Measurements from ENCODE around the gene CYTH3. TPM values are rescaled to one million over a fixed set of nuclear protein-coding genes. Genes with fewer than 3 reads are reported as not detected.

The CYTH3 gene
- total RNA-seq, 1 donor from 2014 or later = 46.0 TPM

DNA sequence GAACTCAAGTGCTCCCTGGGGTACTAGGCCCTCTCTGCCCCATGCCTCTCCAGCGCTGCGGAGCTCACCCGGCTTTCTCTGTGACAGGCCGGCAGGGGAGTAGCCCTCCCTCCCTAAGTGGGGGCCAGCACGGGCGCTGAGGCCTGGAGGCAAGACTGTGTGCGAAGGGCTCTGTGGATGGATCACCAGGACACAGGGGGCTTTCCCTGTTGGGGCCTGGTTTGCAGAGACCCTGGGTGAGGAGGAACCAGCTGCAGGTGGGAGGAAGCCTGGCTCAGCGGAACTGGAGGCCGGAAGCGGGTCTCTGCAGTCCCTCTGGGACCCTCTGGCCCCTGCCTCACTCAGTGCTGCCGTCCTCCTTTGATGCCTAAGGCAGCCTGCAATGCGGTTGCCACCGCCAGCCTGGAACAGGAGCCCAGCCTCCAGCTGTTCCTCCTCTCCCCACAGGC is 106.0 kb downstream of the CYTH3 start:
- no peak for DNase-seq

DNA sequence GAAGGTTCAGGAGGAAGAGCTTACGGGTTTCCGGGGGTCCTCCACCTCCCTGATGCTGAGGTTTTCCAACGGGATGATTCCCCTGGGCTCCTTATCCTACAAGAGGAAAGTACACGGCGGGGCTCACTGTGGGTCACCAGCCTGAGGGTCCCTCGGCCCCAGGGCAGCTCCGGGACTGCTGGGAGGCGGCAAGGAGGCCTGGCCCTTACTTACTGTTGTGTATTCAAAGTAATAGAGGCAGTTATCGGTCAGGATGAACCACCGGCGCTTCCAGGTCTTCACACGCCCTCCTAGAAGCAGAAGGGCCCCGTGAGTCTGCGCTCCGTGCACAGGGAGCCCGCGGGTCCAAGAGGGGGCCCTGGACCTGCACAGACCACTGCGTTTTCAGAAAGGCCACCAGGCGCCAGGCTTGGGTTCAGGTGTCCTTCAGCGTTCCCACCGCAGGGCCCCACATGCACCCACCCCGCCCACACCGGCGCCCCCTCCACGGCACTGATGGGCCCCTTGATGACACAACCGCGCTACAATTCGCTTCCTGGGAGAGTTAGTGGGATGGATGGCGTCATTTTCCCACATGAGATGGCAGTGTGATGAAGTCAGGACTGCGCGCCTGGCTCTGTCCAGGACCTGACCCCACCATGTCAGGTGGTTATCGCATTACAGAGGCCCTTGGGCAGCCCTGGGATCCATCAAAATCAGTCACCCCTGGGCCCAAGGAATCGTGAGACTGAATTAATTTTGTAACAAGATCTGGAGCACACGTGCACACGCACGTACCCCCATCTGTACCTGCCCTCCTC is 106.7 kb downstream of the CYTH3 start:
- peak; percentile 29 for DNase-seq

DNA sequence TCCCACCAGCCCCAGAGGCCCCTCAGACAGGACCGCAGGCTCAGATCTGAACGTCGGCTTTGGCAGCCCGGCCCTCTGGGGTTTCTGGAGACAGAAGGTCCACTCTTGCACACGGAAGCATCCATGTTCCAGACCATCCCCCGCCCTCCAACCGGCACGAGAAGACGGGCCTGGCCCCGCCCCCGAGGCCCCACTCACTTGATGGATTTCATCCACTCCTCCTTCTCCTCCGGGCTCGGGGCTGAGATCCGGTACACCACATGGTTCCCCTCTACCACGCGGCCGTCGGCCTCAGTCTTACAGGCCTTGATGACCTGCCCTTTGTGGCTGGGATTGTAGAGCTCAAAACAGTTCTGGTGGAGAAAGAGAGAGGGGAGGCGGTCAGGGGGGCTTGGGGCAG is 107.3 kb downstream of the CYTH3 start:
- DNase-seq = no peak

DNA sequence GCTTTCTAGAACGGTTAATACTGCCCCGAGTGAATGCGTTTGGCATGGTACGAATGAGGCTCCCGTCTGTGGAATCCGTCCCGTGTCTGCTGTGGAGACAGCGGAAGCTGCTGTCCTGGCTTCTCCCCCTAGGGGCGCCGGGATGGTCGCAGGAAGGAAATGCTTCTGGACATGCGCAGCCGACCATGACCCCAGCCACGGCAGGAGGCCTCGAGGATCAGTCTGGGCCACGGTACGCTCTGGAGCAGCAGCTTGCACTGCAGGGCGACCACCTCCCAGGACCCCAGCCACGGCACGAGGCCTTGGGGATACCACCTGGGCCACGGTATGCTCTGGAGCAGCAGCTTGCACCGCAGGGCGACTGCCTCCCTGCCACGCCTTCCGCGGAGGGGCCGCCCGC is 107.9 kb downstream of the CYTH3 start:
- DNase-seq = no peak

DNA sequence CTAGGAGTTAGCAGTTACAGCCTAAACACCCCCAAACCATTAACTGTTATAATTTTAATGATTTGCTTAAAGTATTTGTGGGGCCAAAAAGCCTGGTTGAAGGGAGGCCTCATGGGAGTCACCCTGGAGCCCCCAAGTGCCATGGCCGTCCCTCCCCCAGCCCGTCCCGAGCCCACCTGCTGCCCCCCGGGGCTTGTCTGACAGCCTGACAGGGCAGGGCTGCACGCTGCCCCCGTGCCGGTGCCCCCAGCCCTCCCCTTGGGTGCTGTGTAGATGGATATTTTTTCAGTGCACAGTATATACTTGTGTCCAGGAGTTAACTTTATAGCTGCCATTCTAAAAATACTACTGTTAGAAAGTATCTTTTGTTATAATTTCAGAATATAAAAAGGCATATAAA is 108.4 kb downstream of the CYTH3 start:
- DNase-seq = no peak

DNA sequence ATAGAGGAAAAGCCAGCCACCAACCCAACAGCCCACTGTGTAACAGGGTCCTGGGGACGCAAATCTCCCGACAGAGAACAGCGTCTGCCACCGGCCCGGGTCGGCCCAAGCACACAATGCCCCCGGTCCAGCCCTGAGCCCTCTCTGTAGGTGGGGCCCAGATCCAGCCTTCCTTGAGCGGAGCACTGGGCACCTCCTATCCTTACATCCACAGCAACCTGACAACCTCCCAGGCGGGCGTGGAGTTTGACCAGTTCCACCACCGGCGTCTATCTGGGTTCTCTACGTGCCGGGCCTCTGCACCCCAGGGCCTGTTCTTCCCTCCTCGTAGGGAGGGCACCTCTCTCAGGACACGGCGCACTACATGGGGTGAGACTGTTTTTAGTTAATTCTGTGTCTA is 109.0 kb downstream of the CYTH3 start:
- DNase-seq = no peak

DNA sequence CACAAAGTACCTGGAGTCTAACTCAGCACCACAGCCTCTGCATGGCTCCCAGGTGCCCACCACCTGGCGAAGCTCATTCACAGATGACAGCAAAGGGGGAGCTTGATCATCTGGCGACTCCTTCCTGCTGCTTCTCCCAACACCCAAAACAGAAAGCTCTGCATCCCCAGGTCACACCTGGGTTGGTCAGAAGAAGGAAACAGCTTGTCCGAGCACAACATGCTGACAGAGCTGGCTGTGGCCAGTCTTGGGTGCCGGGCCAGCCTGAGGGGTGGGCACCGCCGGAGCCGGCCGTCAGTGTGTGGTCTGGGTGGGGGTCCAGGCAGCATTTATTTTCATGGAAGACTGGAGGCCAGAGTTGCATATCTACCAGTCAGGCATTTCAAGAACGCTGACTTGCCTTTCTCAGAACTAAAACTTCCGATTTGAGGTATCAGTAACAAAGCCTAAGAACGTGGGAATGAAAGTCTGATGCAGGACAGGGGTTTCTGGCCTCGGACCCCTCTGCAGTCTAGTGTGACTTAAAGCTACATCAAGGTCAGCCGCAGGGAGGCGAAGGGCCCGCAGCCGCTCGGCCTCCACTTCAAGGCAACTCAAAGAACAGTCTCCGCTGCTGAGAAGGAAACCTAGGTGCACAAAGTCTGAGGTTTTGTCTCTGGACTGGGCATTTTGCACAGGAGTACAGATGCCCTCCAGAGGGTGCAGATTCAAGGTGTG is 109.6 kb downstream of the CYTH3 start:
- DNase-seq = no peak

DNA sequence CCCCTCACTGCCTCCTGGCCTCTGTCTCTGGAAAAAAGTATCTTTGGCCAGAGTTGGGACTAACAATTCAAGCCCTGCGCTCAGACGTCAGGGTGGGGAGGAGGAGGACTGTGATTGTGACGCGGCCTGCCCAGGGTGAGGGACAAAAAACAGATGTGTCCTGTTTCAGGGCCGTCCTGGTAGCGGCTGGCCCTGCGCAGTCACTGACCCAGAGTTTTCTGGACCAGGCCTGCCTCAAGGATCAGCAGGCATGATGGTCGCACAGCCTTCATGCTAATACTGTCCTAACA is 110.1 kb downstream of the CYTH3 start:
- DNase-seq = peak; percentile 40

DNA sequence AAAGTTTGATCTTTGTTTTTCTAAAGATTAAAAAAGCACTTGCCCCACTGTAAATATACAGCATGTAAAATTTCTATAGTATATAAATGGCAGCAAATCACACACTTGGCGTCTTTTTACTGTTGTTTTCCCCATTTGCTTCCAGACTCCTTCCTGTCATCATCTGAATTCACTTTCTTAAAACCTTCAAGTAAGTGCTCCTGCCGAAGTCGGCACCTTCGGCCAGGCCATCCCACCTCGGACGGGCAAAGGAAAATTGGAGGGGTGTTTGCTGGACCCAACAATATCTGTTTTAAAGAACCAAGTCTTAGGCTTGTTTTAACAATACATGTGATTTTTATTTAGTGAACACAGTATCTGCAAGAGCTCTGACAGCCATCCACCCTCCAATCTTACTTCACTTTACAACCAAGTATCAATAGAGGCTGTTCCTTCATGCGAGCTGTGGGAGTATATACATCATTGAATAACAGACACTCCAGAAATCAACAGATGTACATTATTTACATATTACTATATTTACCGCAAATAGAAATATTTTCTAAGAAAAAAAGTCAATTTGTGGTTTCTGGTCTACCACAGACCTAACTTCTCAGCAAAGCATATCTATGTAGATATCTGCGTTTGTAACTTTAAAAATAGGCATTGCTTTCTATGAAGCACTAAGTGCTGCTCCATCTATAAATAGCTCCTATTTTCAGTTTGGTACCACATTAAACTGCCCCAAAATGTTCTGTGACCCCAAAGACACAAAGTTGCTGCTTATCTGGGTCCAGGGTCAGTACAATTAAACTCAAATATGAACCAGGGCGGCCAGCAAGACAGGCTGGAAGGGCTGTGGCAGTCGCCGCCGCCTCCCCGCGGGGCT is 110.7 kb downstream of the CYTH3 start:
- no peak for DNase-seq

DNA sequence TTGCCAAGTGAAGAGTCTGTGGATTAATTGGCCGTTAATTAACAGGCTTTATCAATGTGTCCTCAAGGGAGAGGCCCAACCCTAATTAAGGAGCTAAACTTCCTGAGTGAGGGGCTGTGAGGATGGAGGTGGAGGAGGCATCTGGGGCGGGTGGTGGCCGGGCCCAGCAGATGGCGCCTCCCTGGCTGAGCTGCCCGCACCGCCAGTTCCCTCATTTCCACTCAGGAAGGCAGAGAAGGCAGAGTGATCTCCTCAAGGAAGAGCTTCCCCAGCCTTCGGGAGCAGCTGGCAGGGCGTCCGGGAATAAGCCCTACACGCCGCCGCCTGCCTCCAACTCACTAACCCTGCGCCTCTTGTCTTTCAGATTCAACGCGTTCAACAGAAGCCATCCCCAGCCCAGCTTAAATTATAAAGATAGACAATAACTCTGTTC is 112.2 kb downstream of the CYTH3 start:
- peak; percentile 86 for DNase-seq

DNA sequence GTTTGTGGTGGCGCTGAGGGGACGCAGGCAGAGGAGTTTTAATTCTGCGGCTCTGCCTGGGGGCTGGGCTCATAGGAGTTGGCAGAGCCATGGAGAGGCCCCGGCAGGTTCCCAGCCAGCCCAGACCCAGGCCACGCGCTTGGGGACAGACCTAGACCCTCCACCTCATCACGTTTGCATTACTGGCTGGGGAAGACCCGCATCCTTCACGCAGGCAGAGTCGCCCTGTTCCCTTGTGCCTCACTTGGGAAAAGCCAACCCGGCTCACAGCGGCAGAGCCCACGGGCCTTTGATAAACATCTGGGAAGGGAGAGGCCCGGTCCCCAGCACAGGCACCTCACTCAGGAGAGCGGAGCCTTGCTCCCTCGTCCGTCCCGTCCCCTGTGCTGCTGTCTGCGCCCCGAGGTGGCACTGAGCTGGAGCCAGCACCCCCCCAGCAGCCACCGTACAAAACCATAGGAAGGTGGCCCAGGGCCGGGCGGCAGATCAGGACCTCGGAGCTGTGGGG is 112.8 kb downstream of the CYTH3 start:
- no peak for DNase-seq

DNA sequence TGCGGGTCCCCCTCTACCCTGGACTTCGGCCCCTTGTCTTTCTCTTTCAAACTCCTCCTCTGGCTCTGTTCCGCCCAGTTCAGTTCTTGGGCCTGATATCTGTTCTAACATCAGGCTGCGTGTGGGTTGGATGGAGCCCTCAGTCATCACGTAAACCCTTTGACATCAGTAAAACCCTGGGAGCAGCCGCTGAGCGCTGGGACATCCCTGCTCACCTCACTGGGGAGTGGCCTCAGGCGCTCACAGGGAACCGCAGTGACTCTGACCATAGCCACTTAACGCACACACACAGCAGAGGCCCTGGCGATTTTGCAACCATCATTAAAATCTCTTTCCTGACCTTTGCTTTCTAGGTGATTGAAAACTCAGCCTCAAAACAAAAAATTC is 113.3 kb downstream of the CYTH3 start:
- DNase-seq = no peak

DNA sequence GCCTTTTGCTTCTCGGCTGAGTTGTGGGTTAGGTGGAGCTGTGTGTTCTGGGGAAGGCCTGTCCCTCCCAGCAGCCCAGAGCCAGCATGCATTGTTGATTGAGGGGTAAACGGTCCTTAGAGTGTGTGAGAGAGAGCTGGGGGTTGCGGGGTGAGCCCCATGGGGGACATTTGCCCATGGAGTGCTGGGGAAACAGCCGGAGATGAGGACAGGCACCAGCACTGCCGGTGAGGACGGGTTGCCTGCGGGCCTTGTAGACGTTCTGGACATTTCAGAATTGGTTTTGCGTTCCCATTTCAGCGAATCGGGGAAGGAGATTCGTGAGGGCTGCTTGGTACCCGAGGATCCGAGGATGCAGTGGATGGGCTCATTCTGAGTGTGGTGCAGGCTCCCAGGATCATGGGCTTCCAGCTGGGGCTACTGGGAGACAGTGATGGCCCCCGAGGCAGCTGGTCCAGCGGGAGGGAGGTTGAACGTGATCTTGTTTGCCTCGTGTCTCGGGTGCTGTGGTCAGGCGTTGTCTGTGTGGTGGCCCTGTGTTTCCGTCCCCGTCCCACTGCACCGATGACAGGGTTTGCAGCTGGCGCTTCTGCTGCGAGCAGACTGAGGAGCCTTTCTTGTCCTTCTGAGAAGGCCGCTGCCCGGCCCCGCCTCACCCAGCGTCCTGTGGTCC is 113.9 kb downstream of the CYTH3 start:
- no peak for DNase-seq

DNA sequence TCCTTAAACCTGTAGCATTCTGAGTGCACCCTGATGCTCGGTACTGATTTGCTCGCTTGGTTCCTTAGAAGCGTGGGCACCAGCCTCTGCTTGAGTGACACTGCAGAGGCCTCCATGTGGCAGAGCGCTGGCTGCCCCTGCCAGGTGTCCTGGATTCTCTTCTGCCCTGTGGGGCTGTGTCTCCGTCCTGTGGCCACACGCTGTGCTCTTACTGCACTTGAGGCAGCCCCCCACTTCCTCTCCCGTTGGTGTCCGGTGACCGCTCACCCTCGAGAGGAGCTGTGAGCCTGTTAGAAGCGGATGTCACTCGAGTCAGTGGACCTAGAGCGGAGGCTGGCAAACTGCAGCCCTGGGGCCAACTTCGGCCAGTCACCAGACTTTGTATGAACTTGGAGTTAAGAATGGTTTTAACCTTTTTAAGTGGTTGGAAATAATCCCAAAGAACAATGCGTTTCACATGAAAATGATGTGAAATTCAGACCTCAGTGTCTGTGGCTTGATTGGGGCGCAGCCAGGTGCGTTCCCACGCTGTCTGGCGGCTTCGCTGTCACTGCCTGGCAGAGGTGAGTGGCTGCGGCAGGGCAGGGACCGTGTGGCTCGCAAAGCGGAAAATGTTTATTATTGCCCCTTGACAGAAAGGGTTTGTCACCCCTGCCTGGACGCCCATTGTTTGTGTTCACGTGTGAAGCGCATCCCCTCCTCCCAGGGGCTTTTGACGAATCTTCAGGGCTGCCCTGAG is 114.6 kb downstream of the CYTH3 start:
- no peak for DNase-seq

DNA sequence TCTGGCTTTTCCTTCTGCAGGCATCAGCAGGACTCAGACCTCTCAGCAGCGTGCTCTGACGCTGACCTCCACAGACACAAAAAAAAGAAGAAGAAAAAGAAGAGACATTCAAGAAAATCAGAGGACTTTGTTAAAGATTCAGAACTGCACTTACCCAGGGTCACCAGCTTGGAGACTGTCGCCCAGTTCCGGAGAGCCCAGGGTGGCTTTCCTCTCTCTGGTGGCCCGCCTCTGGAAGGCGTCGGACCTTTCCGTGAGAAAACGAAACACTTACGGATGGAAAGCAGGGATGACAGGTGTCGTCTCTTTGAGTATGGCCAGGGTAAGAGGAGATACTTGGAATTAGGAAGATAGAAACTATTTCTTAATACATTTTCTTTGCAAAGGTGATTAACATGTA is 115.7 kb downstream of the CYTH3 start:
- DNase-seq = no peak

DNA sequence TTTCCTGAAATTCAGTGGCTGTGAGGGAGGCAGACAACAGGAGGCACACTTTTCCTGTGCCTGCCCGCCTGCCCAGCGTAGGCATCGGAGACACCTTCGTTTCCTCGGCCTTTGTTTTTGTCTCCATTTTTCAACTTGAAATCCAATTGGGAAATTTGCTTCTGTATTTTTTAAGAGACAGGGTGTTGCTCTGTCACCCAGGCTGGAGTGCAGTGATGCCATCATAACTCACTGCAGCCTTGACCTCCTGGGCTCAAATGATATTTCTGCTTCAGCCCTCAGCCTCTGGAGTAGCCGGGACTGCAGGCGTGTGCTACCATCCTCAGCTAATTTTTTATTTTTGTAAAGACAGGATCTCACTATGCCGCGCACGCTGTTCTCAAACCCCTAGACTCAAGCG is 116.8 kb downstream of the CYTH3 start:
- DNase-seq = no peak

DNA sequence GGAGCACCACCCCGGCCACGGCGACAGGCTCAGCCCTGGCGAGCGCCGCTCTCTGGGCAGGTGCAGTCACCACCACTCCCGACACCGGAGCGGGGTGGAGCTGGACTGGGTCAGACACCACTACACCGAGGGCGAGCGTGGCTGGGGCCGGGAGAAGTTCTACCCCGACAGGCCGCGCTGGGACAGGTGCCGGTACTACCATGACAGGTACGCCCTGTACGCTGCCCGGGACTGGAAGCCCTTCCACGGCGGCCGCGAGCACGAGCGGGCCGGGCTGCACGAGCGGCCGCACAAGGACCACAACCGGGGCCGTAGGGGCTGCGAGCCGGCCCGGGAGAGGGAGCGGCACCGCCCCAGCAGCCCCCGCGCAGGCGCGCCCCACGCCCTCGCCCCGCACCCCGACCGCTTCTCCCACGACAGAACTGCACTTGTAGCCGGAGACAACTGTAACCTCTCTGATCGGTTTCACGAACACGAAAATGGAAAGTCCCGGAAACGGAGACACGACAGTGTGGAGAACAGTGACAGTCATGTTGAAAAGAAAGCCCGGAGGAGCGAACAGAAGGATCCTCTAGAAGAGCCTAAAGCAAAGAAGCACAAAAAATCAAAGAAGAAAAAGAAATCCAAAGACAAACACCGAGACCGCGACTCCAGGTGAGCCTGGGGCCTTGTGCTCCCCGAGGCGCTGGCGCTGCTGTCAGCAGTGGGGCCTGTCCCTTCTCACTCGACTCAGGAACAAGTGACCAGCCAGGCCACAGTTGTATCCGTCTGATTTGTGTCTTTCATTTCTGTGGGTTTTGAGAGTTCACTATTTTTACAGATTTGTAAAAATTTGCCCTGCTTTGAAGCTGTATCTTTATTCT is 117.7 kb downstream of the CYTH3 start:
- DNase-seq = no peak

DNA sequence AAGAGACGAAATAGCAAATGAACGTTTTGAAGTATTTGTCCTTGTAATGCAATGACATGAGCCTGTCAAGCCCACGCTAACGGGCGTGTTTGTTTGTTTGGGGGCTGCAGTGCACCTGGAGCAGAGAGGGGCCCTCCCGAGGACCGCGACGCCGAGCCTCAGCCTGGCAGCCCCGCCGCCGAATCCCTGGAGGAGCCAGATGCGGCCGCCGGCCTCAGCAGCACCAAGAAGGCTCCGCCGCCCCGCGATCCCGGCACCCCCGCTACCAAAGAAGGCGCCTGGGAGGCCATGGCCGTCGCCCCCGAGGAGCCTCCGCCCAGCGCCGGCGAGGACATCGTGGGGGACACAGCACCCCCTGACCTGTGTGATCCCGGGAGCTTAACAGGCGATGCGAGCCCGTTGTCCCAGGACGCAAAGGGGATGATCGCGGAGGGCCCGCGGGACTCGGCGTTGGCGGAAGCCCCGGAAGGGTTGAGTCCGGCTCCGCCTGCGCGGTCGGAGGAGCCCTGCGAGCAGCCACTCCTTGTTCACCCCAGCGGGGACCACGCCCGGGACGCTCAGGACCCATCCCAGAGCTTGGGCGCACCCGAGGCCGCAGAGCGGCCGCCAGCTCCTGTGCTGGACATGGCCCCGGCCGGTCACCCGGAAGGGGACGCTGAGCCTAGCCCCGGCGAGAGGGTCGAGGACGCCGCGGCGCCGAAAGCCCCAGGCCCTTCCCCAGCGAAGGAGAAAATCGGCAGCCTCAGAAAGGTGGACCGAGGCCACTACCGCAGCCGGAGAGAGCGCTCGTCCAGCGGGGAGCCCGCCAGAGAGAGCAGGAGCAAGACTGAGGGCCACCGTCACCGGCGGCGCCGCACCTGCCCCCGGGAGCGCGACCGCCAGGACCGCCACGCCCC is 118.5 kb downstream of the CYTH3 start:
- DNase-seq = no peak

DNA sequence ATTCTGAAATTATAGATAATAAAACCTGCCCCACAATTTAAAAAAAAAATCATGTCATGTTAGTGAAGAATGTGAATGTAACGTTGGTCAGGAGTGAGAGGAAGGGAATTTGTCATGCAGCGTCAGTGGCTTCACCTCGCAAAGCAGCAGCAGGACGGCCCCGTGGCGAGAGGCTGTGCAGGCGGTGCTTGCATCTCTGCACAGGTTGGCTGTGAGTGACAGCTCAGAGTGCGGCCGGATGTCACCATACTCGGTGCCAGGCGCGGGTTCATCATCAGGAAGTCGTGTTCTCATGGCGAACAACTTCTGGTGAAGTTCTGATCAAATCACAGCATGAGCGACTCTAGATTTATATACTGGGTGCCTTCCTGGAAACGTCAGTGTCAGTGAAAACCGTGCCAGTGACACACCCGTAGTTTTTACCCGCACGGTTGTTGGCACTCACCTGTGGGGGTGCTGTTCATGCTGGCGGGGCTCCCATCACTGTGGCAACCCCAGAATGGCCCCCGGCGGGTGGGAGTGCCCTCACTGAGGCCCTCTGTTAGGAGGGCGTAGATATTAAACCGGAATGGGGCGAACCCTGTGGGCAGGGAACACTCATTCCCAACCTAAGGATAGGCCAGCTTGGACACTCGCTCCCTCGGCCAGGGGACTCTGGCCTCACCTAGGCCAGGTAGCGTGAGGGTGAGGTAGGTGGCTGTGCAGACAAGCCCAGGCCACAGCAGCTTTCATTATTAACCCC is 120.3 kb downstream of the CYTH3 start:
- no peak for DNase-seq

Data from tongue (tissue), 2 donors.